Naive B cell (primary cell): ENCODE measurements around the gene STARD10. TPM values are rescaled to one million over a fixed set of nuclear protein-coding genes. Genes with fewer than 3 reads are reported as not detected.

ENCODE experiments used
- ATAC-seq, 2 donors: fragments of 150-1000 bp; cut with Tn5 transposase; 2 replicates each; pipeline ENCODE4 v1.10.0; 2021; ENCODE audit warnings: low read depth in 2 of 2, mild to moderate bottlenecking in 2 of 2, moderate library complexity in 2 of 2
- DNase-seq: peaks from one replicate; pipeline ENCODE4 v3.0.0; 2022
- H3K27ac Mint-ChIP-seq, 6 donors: one replicate each; pipeline ENCODE4 v1.8.0; 2020 to 2022; ENCODE audit warnings: mild to moderate bottlenecking in 6 of 6, mixed read lengths in 6 of 6, moderate library complexity in 5 of 6, inconsistent platforms in 2 of 6
- H3K27me3 Mint-ChIP-seq, 3 donors: one replicate each; pipeline ENCODE4 v1.8.0; 2021 to 2022; ENCODE audit warnings: mixed read lengths in 3 of 3, mild to moderate bottlenecking in 1 of 3
- H3K36me3 Mint-ChIP-seq, 2 donors: one replicate each; pipeline ENCODE4 v1.8.0; 2020 to 2022; ENCODE audit warnings: mixed read lengths in 2 of 2, inconsistent platforms in 1 of 2, mild to moderate bottlenecking in 1 of 2
- H3K4me1 Mint-ChIP-seq, 3 donors: one replicate each; pipeline ENCODE4 v1.8.0; 2020 to 2022; ENCODE audit warnings: mixed read lengths in 3 of 3, inconsistent platforms in 1 of 3, mild to moderate bottlenecking in 1 of 3, moderate library complexity in 1 of 3
- H3K4me3 Mint-ChIP-seq, 8 donors: one replicate each; pipeline ENCODE4 v1.8.0; 2020 to 2022; ENCODE audit warnings: mild to moderate bottlenecking in 8 of 8, mixed read lengths in 8 of 8, moderate library complexity in 8 of 8, inconsistent platforms in 2 of 8
- H3K9me3 Mint-ChIP-seq, 7 donors: one replicate each; pipeline ENCODE4 v1.8.0; 2020 to 2022; ENCODE audit warnings: mixed read lengths in 7 of 7, mild to moderate bottlenecking in 5 of 7, inconsistent platforms in 2 of 7, moderate library complexity in 1 of 7
- polyA plus RNA-seq, 6 donors: library from polyadenylated mRNA; unstranded; fragments of 300-500 nt; fragmentation: Illumina TruSeq; gene quantifications; one replicate each; pipeline ENCODE4 v1.2.3, GENCODE V29; 2021; ENCODE audit warnings: low read depth in 6 of 6

STARD10 gene
- polyA plus RNA-seq, 6 donors from 2014 or later: 24.3 to 39.2 (median 30.7) TPM

GRCh38 chr11:72821920-72822799, 28.3 kb upstream of the STARD10 start:
- Mint-ChIP-seq H3K36me3 (peaks cover 17 to 23% of the 10 kb centered on the region in 2 donors), H3K4me1 (peaks cover 50 to 61% (median 51%) of the 10 kb centered on the region in 3 donors), H3K4me3 (peak overlapping the region in 5 of 8 donors; percentile 26 to 77 (median 49)), H3K27me3 (no peaks in the 10 kb centered on the region), H3K9me3 (no peaks in the 10 kb centered on the region), H3K27ac (peak overlapping the region; percentile 92 to 100 (median 98))
- ATAC-seq (peak; percentile 83 to 88), DNase-seq (peak; percentile 69)

GRCh38 chr11:72821221-72821919, 27.5 kb upstream of the STARD10 start:
- Mint-ChIP-seq H3K4me1 (peaks cover 51 to 59% (median 55%) of the 10 kb centered on the region in 3 donors), H3K4me3 (peak overlapping the region in 6 of 8 donors; percentile 26 to 77 (median 60)), H3K27me3 (no peaks in the 10 kb centered on the region), H3K9me3 (no peaks in the 10 kb centered on the region), H3K36me3 (peaks cover 17 to 23% of the 10 kb centered on the region in 2 donors), H3K27ac (peak overlapping the region in 5 of 6 donors; percentile 36 to 89 (median 78))
- DNase-seq: no peak
- ATAC-seq: no peak

DNA sequence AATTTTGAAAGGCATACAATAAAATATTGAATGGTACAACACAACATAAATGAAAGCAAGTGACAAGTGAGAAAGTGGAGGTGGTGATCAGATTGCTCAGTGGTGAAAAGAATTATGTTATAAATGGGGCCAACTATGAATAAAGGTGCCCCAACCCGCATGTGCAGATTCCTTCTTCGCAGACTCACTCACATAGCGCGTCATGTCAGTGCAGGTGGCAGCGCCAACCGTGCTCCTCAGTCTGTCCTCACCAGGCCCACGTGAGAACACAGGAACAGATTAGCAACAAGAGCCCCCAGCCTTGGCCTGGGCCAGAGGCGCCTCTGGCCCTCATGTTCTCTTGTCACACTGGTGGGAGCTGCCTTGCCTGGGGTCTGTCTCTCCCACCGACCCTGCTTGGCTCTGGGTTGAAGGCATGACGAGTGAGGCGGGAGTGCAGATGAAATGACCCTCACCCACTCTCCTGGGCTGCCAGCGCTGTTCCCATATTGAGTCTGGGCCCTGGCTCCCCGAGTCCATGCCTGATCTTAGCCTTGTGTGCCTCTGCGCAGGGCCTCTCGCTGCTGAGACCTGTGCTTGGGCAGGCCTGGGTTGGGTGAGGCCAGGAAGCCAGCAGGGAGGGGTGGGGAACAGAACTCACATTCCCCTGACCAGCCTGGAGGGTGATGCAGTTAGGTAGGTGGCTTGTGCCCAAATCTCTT, 26.7 kb upstream of the STARD10 start:
- Mint-ChIP-seq H3K4me1 (peaks cover 53 to 67% (median 60%) of the 10 kb centered on the region in 3 donors), H3K27ac (peak overlapping the region in 5 of 6 donors; percentile 36 to 89 (median 78)), H3K9me3 (no peaks in the 10 kb centered on the region), H3K36me3 (peaks cover 17 to 23% of the 10 kb centered on the region in 2 donors), H3K4me3 (peak overlapping the region in 3 of 8 donors; percentile 65 to 69 (median 67)), H3K27me3 (no peaks in the 10 kb centered on the region)
- ATAC-seq (no peak), DNase-seq (no peak)

GRCh38 chr11:72818971-72819370, 25.1 kb upstream of the STARD10 start:
- no peak for DNase-seq
- peaks cover 51 to 60% (median 54%) of the 10 kb centered on the region in 3 donors for H3K4me1 Mint-ChIP-seq
- H3K27me3 Mint-ChIP-seq: no peaks in the 10 kb centered on the region

GRCh38 chr11:72817966-72818365, 24.1 kb upstream of the STARD10 start:
- peak overlapping the region in 4 of 8 donors; percentile 44 to 100 (median 54) for H3K4me3 Mint-ChIP-seq
- H3K27me3 Mint-ChIP-seq: no peaks in the 10 kb centered on the region
- no peaks in the 10 kb centered on the region for H3K9me3 Mint-ChIP-seq
- H3K36me3 Mint-ChIP-seq: peaks cover 17 to 23% of the 10 kb centered on the region in 2 donors
- DNase-seq (no peak), ATAC-seq (no peak)
- peak overlapping the region in 3 of 6 donors; percentile 91 to 98 (median 94) for H3K27ac Mint-ChIP-seq
- H3K4me1 Mint-ChIP-seq: peaks cover 52 to 61% (median 54%) of the 10 kb centered on the region in 3 donors

More at GRCh38 chr11:72818971-72819370, 25.1 kb upstream of the STARD10 start:
- no peaks in the 10 kb centered on the region for H3K9me3 Mint-ChIP-seq
- peak overlapping the region in 1 of 8 donors; percentile 100 for H3K4me3 Mint-ChIP-seq
- peaks cover 17 to 23% of the 10 kb centered on the region in 2 donors for H3K36me3 Mint-ChIP-seq
- peak overlapping the region in 3 of 6 donors; percentile 49 to 98 (median 82) for H3K27ac Mint-ChIP-seq
- ATAC-seq: no peak

DNA sequence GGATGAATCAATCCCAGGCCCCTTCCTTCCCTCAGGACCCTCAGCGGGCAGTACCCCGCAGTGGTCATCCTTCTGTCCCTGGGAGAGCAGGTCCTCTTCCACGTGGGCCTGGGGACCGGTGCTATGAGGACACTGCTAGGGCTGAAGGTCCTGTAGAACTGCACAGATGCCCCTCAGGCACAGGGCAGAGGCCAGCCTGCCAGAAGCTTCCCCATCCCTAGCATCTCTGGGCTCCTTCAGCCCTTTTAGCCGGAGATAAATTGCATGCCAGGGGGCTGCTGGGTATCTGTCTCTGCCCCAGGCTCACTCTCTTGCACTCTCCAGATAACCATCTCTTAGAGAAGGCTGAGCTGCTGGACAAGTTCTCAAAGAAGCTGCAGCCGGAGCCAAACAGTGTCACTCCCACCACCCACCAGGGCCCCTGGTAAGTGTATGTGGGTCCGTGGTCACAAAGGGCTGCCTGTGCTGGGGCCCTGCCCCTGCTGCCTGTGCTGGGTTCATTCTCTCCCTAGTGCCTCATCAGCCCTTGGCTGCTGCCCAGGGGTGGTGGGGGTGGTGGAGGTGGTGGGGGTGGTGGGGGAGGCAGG, 22.6 kb upstream of the STARD10 start:
- peak overlapping the region; percentile 96 to 100 (median 98) for H3K4me3 Mint-ChIP-seq
- DNase-seq (no peak), ATAC-seq (no peak)
- no peaks in the 10 kb centered on the region for H3K9me3 Mint-ChIP-seq
- H3K36me3 Mint-ChIP-seq: peaks cover 17 to 23% of the 10 kb centered on the region in 2 donors
- H3K27me3 Mint-ChIP-seq: no peaks in the 10 kb centered on the region
- H3K27ac Mint-ChIP-seq: peak overlapping the region in 3 of 6 donors; percentile 32 to 98 (median 98)
- peaks cover 52 to 63% (median 54%) of the 10 kb centered on the region in 3 donors for H3K4me1 Mint-ChIP-seq

GRCh38 chr11:72815110-72815618, 21.3 kb upstream of the STARD10 start:
- Mint-ChIP-seq H3K4me3 (peak overlapping the region; percentile 96 to 100 (median 98)), H3K27ac (peak overlapping the region; percentile 98 to 100 (median 99)), H3K9me3 (no peaks in the 10 kb centered on the region), H3K36me3 (peaks cover 17 to 23% of the 10 kb centered on the region in 2 donors), H3K4me1 (peaks cover 50 to 58% (median 51%) of the 10 kb centered on the region in 3 donors), H3K27me3 (no peaks in the 10 kb centered on the region)
- ATAC-seq (no peak), DNase-seq (no peak)

DNA sequence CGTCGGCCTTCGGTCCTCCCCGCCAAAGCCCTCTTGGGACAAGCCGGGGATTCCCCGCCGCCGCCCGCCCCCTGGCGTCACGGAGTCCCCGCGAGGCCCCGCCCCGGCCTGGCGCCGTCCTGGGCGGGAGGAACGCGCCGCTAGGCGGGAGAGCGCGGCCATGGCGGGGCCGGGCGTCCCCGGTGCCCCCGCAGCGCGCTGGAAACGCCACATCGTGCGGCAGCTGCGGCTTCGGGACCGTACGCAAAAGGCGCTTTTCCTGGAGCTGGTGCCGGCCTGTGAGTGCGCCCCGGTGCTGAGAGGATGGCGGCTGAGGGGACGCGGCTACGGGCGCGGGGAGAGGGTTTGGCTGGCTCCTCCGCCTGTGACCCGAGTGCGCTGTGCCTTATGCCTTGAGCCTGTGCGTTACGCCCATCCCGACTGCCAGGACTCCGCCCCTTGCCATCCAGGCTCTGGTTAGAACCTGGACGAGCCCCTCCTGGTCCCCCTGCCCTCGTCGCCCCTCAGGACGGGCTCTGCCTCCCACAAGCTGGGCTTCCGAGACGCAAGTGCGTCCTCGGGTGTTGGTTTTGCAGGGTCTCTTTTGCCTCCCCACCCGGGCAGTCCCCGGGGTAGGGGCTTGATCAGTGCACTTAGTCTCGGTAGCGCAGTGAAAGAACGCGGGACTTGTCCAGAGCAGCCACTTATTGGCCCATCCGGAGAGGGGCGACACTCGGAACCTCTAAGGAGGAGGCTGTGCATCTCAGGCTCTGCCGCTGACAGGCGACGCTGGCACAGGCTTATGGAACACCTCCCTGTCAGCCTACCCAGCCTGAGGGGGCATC, 20.7 kb upstream of the STARD10 start, which contains the start of gene ATG16L2:
TSS of gene ATG16L2 (plus strand) at position 126 of the 824 bp plus-strand sequence. CDS start at position 161, 35 bp downstream.
- H3K27me3 Mint-ChIP-seq: no peaks in the 10 kb centered on the region
- peak within 1 kb of the TSS; percentile 96 to 100 (median 98) for H3K27ac Mint-ChIP-seq
- H3K4me1 Mint-ChIP-seq: peaks cover 50 to 56% (median 50%) of the 10 kb centered on the region in 3 donors
- H3K9me3 Mint-ChIP-seq: no peaks in the 10 kb centered on the region
- ATAC-seq (peak; percentile 74 to 76), DNase-seq (peak; percentile 94)
- H3K36me3 Mint-ChIP-seq: peaks cover 17 to 23% of the 10 kb centered on the region in 2 donors
- peak within 1 kb of the TSS; percentile 96 to 100 (median 98) for H3K4me3 Mint-ChIP-seq

DNA sequence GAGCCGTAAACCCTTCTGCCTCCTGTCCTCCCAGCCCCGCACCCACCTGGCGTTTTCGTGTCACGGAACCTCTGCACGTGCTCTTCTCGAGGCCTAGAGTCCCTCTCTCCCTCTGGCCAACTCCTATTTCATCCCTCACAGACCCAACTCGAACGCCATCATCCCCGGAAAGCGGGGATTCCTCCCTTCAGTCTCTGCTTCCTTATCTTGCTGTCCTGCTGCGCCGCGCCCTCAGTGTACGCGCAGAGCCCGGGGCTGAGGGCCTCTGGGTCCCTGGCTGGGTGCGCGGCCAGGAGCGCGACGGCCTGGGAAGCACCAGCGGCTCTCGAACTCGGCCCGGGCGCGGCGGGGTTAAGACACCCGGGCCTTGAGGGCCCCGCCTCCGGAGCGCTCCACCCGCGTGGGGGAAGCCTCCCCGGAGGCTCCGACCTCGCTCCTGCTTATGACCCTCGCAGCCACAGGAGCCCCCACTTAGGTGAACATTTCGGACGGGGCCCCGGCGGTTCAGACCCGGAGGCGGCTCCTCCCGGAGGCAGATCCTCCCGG, 20.0 kb upstream of the STARD10 start:
- peak overlapping the region; percentile 96 to 100 (median 98) for H3K27ac Mint-ChIP-seq
- ATAC-seq: peak; percentile 58 to 59
- DNase-seq: no peak
- no peaks in the 10 kb centered on the region for H3K27me3 Mint-ChIP-seq
- H3K4me3 Mint-ChIP-seq: peak overlapping the region; percentile 95 to 100 (median 98)
- H3K4me1 Mint-ChIP-seq: peaks cover 44 to 52% (median 50%) of the 10 kb centered on the region in 3 donors
- H3K36me3 Mint-ChIP-seq: peaks cover 12 to 16% of the 10 kb centered on the region in 2 donors
- no peaks in the 10 kb centered on the region for H3K9me3 Mint-ChIP-seq

DNA sequence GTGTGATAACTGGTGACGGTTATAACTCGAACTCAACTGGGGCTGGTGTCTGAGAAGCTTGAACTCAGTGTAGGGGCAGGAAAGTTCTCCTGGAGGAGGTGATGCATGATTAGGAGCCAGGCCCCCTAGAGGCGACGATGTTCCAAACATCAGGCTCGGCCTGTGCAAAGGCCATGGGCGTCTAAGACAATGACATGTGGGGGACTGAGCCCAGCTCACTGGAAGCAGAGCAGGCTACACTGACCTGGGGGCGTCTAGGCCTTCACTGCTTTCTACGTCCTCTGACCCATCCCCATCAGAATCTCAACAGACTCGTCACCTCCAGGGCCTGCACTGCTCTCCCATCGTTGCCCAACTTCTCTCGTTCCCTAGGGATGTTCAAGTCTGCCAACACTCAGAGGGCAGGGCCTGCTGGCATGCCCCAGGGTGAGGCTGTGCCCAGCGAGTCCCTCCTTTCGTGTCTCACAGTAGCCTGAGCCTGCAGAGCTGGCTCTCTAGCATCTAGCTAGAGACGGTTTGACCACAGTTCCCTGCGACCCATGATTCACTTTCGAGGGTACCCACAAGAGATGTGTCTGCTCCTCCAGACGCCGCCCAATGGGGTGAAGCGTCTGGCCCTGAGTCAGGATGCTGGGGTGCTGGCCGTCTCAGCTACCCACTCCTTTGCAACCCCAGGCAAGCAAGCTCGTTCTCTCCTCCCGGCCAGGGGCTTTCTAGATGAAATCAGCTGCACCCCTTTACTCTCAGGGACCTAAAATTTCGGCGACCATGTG, 19.3 kb upstream of the STARD10 start:
- ATAC-seq (no peak), DNase-seq (peak; percentile 33)
- H3K27me3 Mint-ChIP-seq: no peaks in the 10 kb centered on the region
- peak overlapping the region; percentile 96 to 100 (median 98) for H3K27ac Mint-ChIP-seq
- H3K4me1 Mint-ChIP-seq: peaks cover 41 to 52% (median 51%) of the 10 kb centered on the region in 3 donors
- peak overlapping the region; percentile 95 to 100 (median 98) for H3K4me3 Mint-ChIP-seq
- peaks cover 5 to 10% of the 10 kb centered on the region in 2 donors for H3K36me3 Mint-ChIP-seq
- H3K9me3 Mint-ChIP-seq: no peaks in the 10 kb centered on the region

DNA sequence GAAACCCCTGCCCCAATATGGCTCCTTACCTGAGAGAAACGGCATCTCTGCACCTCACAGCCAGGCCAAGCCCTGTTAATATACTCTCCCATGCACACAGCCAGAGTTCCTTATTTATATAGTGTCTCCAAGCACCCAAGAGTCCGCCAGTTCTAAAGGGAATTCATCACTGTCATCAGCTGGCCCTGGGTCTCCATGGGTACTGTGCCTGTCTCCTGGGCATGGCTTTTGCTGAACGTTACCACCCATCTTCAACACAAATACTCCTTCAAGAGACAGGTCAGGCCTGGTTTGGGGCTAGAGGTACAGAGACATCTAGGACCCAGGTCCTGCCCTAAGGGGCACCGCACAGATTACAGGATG, 18.7 kb upstream of the STARD10 start:
- DNase-seq: no peak
- Mint-ChIP-seq H3K9me3 (no peaks in the 10 kb centered on the region), H3K27ac (peak overlapping the region; percentile 96 to 100 (median 98)), H3K36me3 (peaks cover 2 to 4% of the 10 kb centered on the region in 2 donors), H3K4me1 (peaks cover 42 to 53% (median 52%) of the 10 kb centered on the region in 3 donors), H3K4me3 (peak overlapping the region; percentile 95 to 100 (median 98)), H3K27me3 (no peaks in the 10 kb centered on the region)
- ATAC-seq: no peak
